IPS-NIHi11 (cell line): ENCODE data around the gene CALU.

Source experiments
- DNase-seq: peaks from one replicate; pipeline ENCODE4 v3.0.0; 2012; ENCODE audit warnings: mixed read lengths, low spot score

CALU gene

GRCh38 chr7:128739048-128739962, at the start of gene CALU:
TSS of gene CALU (plus strand) at chr7:128739359. CDS start at chr7:128748584, 9,225 bp downstream.
- DNase-seq: peak; percentile 100

GRCh38 chr7:128691227-128691626, 47.9 kb upstream of the CALU start:
- DNase-seq: no peak

- DNase-seq: no peak
These were observed 46.4 kb upstream of the CALU start for GRCh38 chr7:128692623-128693270.

- no peak for DNase-seq
These were observed 45.7 kb upstream of the CALU start for GRCh38 chr7:128693373-128694015.

- no peak for DNase-seq
These were observed 44.4 kb upstream of the CALU start for GRCh38 chr7:128694738-128695137.

GRCh38 chr7:128697302-128697905, 41.8 kb upstream of the CALU start:
- peak; percentile 72 for DNase-seq

- DNase-seq: no peak
These were observed 39.9 kb upstream of the CALU start for GRCh38 chr7:128699196-128699712.

- no peak for DNase-seq
These were observed 39.3 kb upstream of the CALU start for GRCh38 chr7:128699895-128700294.

- DNase-seq: no peak
These were observed 37.9 kb upstream of the CALU start for GRCh38 chr7:128701062-128701785.

GRCh38 chr7:128703609-128704241, 35.4 kb upstream of the CALU start:
- no peak for DNase-seq

- DNase-seq: no peak
These were observed 33.2 kb upstream of the CALU start for GRCh38 chr7:128705891-128706333.

- DNase-seq: no peak
These were observed 31.4 kb upstream of the CALU start for GRCh38 chr7:128707752-128708151.

- DNase-seq: peak; percentile 29
These were observed 30.9 kb upstream of the CALU start for GRCh38 chr7:128708235-128708634.

- DNase-seq: peak; percentile 60
These were observed 30.3 kb upstream of the CALU start for GRCh38 chr7:128708824-128709223.

GRCh38 chr7:128710481-128710880, 28.7 kb upstream of the CALU start:
- DNase-seq: no peak

- no peak for DNase-seq
These were observed 25.4 kb upstream of the CALU start for GRCh38 chr7:128713794-128714193.

GRCh38 chr7:128714701-128715495, 24.3 kb upstream of the CALU start:
- no peak for DNase-seq

- DNase-seq: no peak
These were observed 20.1 kb upstream of the CALU start for GRCh38 chr7:128718967-128719642.

- no peak for DNase-seq
These were observed 17.8 kb upstream of the CALU start for GRCh38 chr7:128721376-128721775.
